Muscle layer of duodenum (tissue), 2 donors: Measurements from ENCODE around the gene CYP4F22.
"Not testable (repeated sequence)": the region's sequence is repeated elsewhere in the genome, so short reads cannot be mapped to it uniquely, and the experiment has no call there.

Source experiments
- H3K27ac ChIP-seq: one replicate; pipeline ENCODE4 v1.7.0; 2013; ENCODE audit warnings: mild to moderate bottlenecking, low read length
- H3K27me3 ChIP-seq: one replicate; pipeline ENCODE4 v1.7.0; 2013; ENCODE audit warnings: low read depth, mild to moderate bottlenecking, control low read depth, low read length
- H3K36me3 ChIP-seq, 2 donors: one replicate each; pipeline ENCODE4 v1.7.0; 2013; ENCODE audit warnings: low read length in 2 of 2, control low read depth in 1 of 2, mild to moderate bottlenecking in 1 of 2; ENCODE audit not compliant: insufficient read depth in 2 of 2, control insufficient read depth in 1 of 2
- H3K4me1 ChIP-seq, 2 donors: one replicate each; pipeline ENCODE4 v1.7.0; 2013; ENCODE audit warnings: low read length in 2 of 2, mild to moderate bottlenecking in 2 of 2, control low read depth in 1 of 2, moderate library complexity in 1 of 2; ENCODE audit not compliant: insufficient read depth in 2 of 2, control insufficient read depth in 1 of 2
- H3K4me3 ChIP-seq, 2 donors: one replicate each; pipeline ENCODE4 v1.7.0; 2013; ENCODE audit warnings: low read length in 2 of 2, low read depth in 1 of 2, mild to moderate bottlenecking in 1 of 2
- H3K9me3 ChIP-seq, 2 donors: one replicate each; pipeline ENCODE4 v1.7.0; 2013; ENCODE audit warnings: low read length in 2 of 2, control low read depth in 1 of 2, mild to moderate bottlenecking in 1 of 2; ENCODE audit not compliant: control insufficient read depth in 1 of 2
- donor health status: healthy.

CYP4F22 gene

GRCh38 chr19:15584541-15585115 is 76.3 kb downstream of the CYP4F22 start:
- H3K36me3 ChIP-seq = no peaks in the 10 kb centered on the region
- H3K4me3 ChIP-seq = peak overlapping the region in 1 of 2 donors; percentile 28
- H3K27ac ChIP-seq = no peak overlapping the region
- no peaks in the 10 kb centered on the region for H3K9me3 ChIP-seq
- H3K27me3 ChIP-seq = peaks cover 6% of the 10 kb centered on the region
- peaks cover 0 to 6% of the 10 kb centered on the region in 2 donors for H3K4me1 ChIP-seq

GRCh38 chr19:15587663-15588062 is 79.3 kb downstream of the CYP4F22 start:
- peaks cover 0 to 6% of the 10 kb centered on the region in 2 donors for H3K4me1 ChIP-seq
- no peak overlapping the region for H3K4me3 ChIP-seq
- H3K36me3 ChIP-seq = no peaks in the 10 kb centered on the region
- H3K27ac ChIP-seq = no peak overlapping the region
- H3K9me3 ChIP-seq = peaks cover 0 to 3% of the 10 kb centered on the region in 2 donors
- H3K27me3 ChIP-seq = peaks cover 6% of the 10 kb centered on the region

- peaks cover 6% of the 10 kb centered on the region for H3K27me3 ChIP-seq
- no peak overlapping the region for H3K4me3 ChIP-seq
- no peaks in the 10 kb centered on the region for H3K36me3 ChIP-seq
- peaks cover 0 to 6% of the 10 kb centered on the region in 2 donors for H3K4me1 ChIP-seq
- H3K9me3 ChIP-seq = peaks cover 0 to 3% of the 10 kb centered on the region in 2 donors
- no peak overlapping the region for H3K27ac ChIP-seq
Observed at GRCh38 chr19:15588265-15588664, 79.9 kb downstream of the CYP4F22 start.

GRCh38 chr19:15589760-15590451 is 81.6 kb downstream of the CYP4F22 start:
- Histone ChIP-seq H3K4me1 (no peaks in the 10 kb centered on the region), H3K9me3 (peaks cover 0 to 3% of the 10 kb centered on the region in 2 donors), H3K27me3 (no peaks in the 10 kb centered on the region), H3K27ac (no peak overlapping the region), H3K4me3 (no peak overlapping the region), H3K36me3 (no peaks in the 10 kb centered on the region)

- H3K36me3 ChIP-seq = no peaks in the 10 kb centered on the region
- H3K9me3 ChIP-seq = peaks cover 0 to 3% of the 10 kb centered on the region in 2 donors
- no peaks in the 10 kb centered on the region for H3K27me3 ChIP-seq
- no peak overlapping the region for H3K4me3 ChIP-seq
- no peak overlapping the region for H3K27ac ChIP-seq
- no peaks in the 10 kb centered on the region for H3K4me1 ChIP-seq
Observed at GRCh38 chr19:15591796-15592195, 83.5 kb downstream of the CYP4F22 start.

- not testable (repeated sequence) for H3K4me3 ChIP-seq, H3K27me3 ChIP-seq
Observed at GRCh38 chr19:15592506-15592905, 84.2 kb downstream of the CYP4F22 start.

GRCh38 chr19:15593766-15594165 is 85.4 kb downstream of the CYP4F22 start:
- H3K9me3 ChIP-seq, H3K4me3 ChIP-seq, H3K4me1 ChIP-seq: not testable (repeated sequence)

More at GRCh38 chr19:15592506-15592905, 84.2 kb downstream of the CYP4F22 start:
- H3K27ac ChIP-seq, H3K36me3 ChIP-seq, H3K9me3 ChIP-seq, H3K4me1 ChIP-seq: not testable (repeated sequence)

GRCh38 chr19:15595069-15595468 is 86.7 kb downstream of the CYP4F22 start:
- Histone ChIP-seq H3K27ac (no peak overlapping the region), H3K4me1 (no peaks in the 10 kb centered on the region), H3K27me3 (no peaks in the 10 kb centered on the region), H3K4me3 (no peak overlapping the region), H3K9me3 (peaks cover 0 to 3% of the 10 kb centered on the region in 2 donors), H3K36me3 (no peaks in the 10 kb centered on the region)

More at GRCh38 chr19:15593766-15594165, 85.4 kb downstream of the CYP4F22 start:
- H3K36me3 ChIP-seq, H3K27ac ChIP-seq, H3K27me3 ChIP-seq: not testable (repeated sequence)
